AG04450 (cell line): ENCODE results near the gene NELFCD. TPM values are rescaled to one million over a fixed set of nuclear protein-coding genes. Genes with fewer than 3 reads are reported as not detected.

ENCODE experiments used
- CTCF ChIA-PET: fragments of 300-600, 350-600 bp; formaldehyde crosslinking; extraction: SDS; loops from one replicate; lab custom pipeline; 2022; ENCODE audit warnings: antibody characterized with exemption, inconsistent platforms; lab: Charles Lee
- POLR2A ChIA-PET: fragments of 350-600 bp; formaldehyde crosslinking; extraction: SDS; loops from one replicate; lab custom pipeline; 2021; ENCODE audit warnings: antibody characterized with exemption, inconsistent platforms; lab: Yijun Ruan, JAX
- DNase-seq: peaks from one replicate; pipeline ENCODE4 v3.0.0-alpha.2; 2011; ENCODE audit warnings: low read depth, low spot score
- H3K27ac ChIP-seq: one replicate; pipeline ENCODE4 v1.5.1; 2012; ENCODE audit warnings: low read depth, low read length, control low read depth
- H3K27me3 ChIP-seq: one replicate; pipeline ENCODE4 v1.6.0; 2012; ENCODE audit warnings: low read length; ENCODE audit not compliant: control insufficient read depth, insufficient read depth
- H3K4me3 ChIP-seq: 2 replicates; pipeline ENCODE4 v1.5.1; 2011; ENCODE audit warnings: mild to moderate bottlenecking, low read depth, low read length, control low read depth
- H3K9me3 ChIP-seq: 2 replicates; pipeline ENCODE4 v1.5.1; 2012; ENCODE audit warnings: low read length; ENCODE audit not compliant: control insufficient read depth, insufficient read depth
- polyA plus RNA-seq: library from polyadenylated mRNA; depleted of rRNA; stranded (reverse); fragments of >200 nt; gene quantifications from 2 replicates; pipeline ENCODE4 v1.2.3, GENCODE V29; 2011
- TF ChIP-seq, protein P1 (sequence below): IDR thresholded peaks from 2 replicates; pipeline ENCODE4 v1.5.1; 2011; ENCODE audit warnings: low read depth, low read length, control low read depth, inconsistent platforms

Gene NELFCD
- polyA plus RNA-seq, 1 experiment = 79.9 TPM

DNA sequence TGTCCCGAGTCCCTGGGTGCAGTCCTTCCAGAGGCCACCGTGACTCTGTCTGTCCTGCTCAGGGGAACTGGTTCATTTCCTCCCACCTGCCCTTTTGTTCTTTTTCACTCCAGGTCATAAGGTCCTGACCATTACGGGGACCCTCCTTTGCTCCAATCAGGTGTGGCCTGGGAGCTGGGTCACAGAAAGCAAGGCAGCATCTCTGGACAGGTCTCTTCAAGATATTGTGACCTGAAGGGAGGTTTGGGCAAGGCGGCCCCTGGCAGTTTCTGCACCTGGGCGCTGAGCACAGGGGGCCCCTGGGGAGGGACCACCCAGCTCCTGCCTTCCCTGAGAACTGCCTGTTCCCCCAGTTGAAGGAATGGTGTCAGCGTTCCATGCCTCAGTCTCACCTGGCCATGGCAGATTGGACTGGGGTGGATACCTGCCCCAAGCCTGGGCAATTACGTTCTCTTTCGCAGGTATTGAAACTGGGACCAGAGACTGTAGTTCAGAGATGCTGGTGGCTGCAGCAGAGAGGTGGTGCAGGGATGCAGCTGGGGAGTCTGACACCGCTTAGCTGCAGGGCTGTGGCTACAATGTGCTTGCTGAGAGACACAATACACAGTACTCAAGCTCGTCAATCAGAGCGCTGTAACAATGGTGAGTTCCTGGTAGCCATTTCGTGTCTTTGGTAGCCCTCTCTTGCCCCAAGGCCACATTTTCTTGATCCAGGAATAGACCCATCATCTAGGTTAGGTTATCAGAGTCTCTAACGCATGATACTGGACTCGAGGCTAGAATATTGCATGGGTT, 15.6 kb upstream of the NELFCD start:
- no peak overlapping the region for H3K4me3 ChIP-seq
- CTCF ChIA-PET = no interaction called here
- DNase-seq = no peak

DNA sequence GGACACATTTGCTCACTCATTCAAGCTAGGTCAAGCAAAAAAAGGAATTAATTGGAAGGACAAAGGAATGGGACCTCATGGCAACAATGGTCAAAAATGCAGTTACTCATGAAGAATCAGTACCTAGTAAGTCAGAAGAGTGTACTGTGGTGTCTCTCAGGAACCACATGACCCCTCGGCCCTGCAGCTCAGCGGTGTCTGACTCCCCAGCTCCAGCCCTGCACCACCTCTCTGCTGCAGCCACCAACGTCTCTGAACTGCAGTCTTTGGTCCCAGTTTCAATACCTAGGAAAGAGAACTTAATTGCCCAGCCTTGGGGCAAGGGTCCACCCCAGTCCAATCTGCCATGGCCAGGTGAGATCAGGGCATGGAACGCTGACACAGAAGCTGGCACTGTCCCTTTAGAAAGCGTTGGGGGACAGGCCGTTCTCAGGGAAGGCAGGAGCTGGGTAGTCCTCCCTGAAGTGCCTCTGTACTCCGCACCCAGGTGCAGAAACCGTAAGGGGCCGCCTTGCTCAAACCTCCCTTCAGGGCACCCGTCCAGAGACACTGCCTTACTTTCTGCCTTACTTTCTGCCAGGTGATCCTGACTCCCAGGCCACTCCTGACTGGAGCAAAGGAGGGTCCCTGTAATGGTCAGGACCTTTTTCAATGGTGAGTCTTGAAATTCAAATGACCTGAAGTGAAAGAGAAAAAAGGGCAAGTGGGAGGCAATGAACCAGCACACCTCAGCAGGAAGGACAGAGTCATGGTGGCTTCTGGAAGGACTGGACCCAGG, 13.2 kb upstream of the NELFCD start:
- peaks cover 10% of the 10 kb centered on the region for H3K27me3 ChIP-seq
- H3K4me3 ChIP-seq = no peak overlapping the region
- DNase-seq = no peak
- CTCF ChIA-PET = no interaction called here
- POLR2A ChIA-PET = no interaction called here
- TF ChIP-seq, protein P1, sequence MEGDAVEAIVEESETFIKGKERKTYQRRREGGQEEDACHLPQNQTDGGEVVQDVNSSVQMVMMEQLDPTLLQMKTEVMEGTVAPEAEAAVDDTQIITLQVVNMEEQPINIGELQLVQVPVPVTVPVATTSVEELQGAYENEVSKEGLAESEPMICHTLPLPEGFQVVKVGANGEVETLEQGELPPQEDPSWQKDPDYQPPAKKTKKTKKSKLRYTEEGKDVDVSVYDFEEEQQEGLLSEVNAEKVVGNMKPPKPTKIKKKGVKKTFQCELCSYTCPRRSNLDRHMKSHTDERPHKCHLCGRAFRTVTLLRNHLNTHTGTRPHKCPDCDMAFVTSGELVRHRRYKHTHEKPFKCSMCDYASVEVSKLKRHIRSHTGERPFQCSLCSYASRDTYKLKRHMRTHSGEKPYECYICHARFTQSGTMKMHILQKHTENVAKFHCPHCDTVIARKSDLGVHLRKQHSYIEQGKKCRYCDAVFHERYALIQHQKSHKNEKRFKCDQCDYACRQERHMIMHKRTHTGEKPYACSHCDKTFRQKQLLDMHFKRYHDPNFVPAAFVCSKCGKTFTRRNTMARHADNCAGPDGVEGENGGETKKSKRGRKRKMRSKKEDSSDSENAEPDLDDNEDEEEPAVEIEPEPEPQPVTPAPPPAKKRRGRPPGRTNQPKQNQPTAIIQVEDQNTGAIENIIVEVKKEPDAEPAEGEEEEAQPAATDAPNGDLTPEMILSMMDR = no peak
- H3K27ac ChIP-seq = no peak overlapping the region
- H3K9me3 ChIP-seq = no peaks in the 10 kb centered on the region; the same call in 1 of the 2 replicates

More for the DNA sequence above, 15.6 kb upstream of the NELFCD start:
- TF ChIP-seq, protein P1 = no peak
- POLR2A ChIA-PET = no interaction called here
- Histone ChIP-seq H3K27me3 (peaks cover 3% of the 10 kb centered on the region), H3K27ac (no peak overlapping the region), H3K9me3 (no peaks in the 10 kb centered on the region; the same call in 1 of the 2 replicates)

DNA sequence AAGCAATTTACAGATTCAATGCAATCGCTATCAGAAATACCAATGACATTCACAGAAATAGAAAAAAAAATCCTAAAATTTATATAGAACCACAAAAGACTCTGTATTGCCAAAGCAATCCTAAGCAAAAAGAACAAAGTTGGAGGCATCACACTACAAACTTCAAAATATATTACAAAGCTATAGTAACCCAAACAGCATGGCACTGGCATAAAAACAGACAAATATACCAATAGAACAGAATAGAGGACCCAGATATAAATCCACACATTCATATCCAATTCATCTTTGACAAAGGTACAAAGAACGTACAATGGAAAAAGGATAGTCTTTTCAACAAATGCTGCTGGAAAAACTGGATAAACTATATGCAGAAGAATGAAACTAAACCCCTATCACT, 11.6 kb upstream of the NELFCD start:
- TF ChIP-seq, protein P1 = no peak
- no peak for DNase-seq
- H3K27me3 ChIP-seq = peaks cover 7% of the 10 kb centered on the region
- ChIA-PET POLR2A (no interaction called here), CTCF (no interaction called here)
- H3K9me3 ChIP-seq = no peaks in the 10 kb centered on the region; the same call in 1 of the 2 replicates
- H3K4me3 ChIP-seq = no peak overlapping the region
- H3K27ac ChIP-seq = no peak overlapping the region

DNA sequence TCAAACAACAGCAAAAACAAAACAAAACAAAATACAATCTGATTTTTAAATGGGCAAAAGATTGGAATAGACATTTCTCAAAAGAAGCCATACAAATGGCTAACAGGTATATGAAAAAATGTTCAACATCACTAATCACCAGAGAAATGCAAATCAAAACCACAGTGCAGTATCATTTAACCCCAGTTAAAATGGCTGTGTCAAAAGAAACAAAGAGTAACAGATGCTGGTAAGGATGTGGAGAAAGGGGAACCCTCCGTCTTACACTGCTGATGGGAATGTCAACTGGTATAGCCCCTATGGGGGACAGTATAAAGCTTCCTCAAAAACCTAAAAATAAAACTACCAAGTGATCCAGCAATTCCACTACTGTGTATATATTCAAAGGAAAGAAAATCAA, 10.9 kb upstream of the NELFCD start:
- POLR2A ChIA-PET = no interaction called here

More for the DNA sequence above, 10.9 kb upstream of the NELFCD start:
- no peak overlapping the region for H3K27ac ChIP-seq
- peaks cover 3% of the 10 kb centered on the region; the same call in 1 of the 2 replicates for H3K9me3 ChIP-seq
- H3K27me3 ChIP-seq = peaks cover 7% of the 10 kb centered on the region
- CTCF ChIA-PET = no interaction called here
- no peak for DNase-seq
- H3K4me3 ChIP-seq = no peak overlapping the region
- TF ChIP-seq, protein P1 = no peak
